ENCODE data around the gene MS4A8.
"Not testable (repeated sequence)": the region's sequence is repeated elsewhere in the genome, so short reads cannot be mapped to it uniquely, and the experiment has no call there.

The MS4A8 gene

DNA sequence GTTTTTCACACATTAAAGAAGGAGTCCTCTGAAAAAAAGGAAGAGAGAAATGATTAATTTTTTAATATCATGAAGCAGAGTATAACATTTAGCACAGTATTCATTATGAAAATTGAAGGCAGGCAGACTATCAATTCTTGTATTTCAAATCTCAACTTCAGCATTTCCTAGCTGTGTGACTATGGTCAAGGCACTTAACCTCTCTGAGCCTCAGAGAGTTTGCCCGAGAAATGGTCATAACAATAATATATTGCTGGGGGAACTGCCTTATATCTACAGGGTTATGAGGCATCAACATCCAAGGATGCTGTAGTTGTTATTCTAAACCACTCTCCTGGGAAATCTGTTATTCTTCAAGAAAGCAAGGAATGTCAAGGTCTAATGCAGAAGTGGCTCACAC is 26.2 kb downstream of the MS4A8 start:
- DNase-seq = no peak

- DNase-seq = no peak
Measured at GRCh38 chr11:60731586-60731985, 32.2 kb downstream of the MS4A8 start.

DNA sequence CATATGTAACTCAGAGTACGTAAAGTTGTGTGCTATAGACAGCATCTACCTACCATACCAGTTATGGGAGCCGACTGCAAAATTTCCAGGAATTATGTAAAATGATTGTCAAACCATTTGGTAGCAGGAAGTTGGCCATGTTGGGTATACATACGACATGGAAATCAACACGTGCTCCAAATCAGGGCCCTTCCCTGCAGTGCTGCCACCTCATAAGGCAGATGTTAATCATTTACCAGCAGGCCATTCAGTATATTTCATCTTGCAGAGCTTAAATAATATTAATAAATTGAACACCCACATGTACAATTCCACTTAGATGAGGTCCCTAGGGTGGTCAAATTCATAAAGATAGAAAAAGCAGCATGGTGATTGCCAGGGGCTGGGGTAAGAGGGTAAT is 34.9 kb downstream of the MS4A8 start:
- no peak for DNase-seq

DNA sequence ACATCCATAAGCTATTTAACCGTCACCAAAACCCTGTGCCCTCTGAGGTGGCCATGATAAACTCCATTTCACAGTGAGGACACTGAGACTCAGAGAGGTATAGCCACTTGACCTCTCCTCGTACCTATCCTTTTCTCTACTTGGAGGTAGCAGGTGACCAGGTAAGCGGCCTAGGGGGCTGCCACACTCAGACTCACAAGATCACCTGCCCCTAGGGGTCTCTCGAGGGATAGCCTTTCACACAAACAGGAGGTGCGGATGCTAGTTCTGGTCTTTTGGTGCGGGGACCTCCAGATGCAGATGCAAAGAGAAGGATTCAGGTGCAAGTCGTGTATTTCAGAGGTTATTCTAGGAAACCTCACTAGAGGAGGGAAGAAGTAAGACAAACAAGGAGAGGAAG is 39.7 kb downstream of the MS4A8 start:
- DNase-seq = no peak

GRCh38 chr11:60740573-60740972 is 41.2 kb downstream of the MS4A8 start:
- DNase-seq = no peak

- no peak for DNase-seq
Measured at GRCh38 chr11:60741421-60741820, 42.0 kb downstream of the MS4A8 start.

- no peak for DNase-seq
Measured at GRCh38 chr11:60743058-60743457, 43.6 kb downstream of the MS4A8 start.

DNA sequence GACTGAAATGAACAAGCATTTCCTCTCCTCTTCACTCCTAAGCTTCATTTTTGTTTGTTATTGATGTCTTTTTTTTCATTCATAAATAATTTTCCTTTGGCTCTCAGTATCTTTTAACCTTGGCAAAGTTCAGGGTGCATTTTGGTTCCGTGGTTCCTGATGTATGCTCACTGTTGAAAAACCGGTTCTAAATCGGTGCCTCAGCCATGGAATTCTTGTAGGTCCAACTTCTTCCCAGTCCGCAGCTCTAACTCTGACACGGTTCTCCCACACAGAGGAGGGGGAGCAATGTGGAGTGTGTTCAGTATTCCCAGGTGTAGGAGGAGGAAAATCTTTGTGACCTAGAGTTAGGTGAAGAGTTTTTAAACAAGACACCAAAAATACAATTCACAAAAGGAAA is 44.7 kb downstream of the MS4A8 start:
- no peak for DNase-seq

DNA sequence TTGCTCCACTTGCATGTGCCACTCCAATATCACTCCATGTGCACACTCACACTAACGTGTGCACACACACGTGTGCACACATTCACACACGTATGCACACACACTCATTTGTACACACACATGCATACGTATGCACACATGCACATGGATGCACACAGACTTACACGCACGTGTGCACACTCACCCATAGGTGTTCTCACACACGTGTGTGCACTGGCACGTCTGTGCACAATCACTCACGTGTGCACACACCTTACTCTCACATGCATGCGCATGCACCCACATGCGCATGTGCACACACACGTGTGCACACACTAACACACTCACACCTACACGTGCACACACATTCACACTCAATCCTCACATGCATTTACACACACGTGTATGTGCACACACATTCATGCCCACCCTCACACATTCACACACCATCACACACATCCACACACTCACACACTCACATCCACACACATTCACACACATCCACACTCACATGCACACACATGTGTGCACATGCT is 48.0 kb downstream of the MS4A8 start:
- no peak for DNase-seq

- DNase-seq = no peak
Measured at GRCh38 chr11:60748225-60748624, 48.8 kb downstream of the MS4A8 start.

GRCh38 chr11:60748821-60749220 is 49.4 kb downstream of the MS4A8 start:
- DNase-seq = no peak

DNA sequence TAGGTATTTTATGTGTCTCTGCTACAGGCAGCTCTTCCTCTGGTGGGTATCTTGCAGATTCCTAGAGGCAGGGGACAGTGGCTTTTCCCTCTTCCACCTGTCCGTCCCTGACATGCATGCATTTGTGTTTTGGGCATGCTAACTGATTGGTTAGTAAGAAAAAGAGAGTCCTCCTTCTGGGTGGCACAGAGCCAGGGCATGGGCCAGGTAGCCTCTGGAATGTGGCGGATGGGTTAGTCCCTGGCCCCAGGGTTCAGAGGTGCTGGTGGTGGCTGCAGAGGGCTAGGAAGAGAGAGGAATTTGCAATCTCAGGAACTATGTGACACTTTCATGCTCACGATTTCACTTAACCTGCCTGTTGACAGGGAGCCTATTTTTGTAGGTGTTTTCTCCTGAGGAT is 51.5 kb downstream of the MS4A8 start:
- no peak for DNase-seq

DNA sequence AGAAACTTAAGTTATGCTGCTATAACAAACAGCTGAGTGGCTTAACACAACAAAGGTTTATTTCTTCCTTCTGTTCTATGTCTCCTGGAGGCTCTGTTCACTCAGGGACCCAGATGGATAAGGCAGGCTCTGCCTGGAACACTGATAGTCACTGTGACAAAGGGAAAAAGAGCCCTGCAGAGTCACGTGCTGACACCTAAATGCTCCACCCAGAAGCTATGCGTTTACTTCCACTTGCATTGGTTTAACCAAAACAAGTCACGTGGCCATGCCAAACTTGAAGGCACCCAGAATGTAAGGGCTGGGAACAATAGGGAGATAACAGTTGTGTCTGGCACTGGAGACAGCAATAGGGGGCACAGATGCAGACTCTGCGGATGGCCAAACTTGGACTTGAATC is 53.9 kb downstream of the MS4A8 start:
- DNase-seq = no peak

DNA sequence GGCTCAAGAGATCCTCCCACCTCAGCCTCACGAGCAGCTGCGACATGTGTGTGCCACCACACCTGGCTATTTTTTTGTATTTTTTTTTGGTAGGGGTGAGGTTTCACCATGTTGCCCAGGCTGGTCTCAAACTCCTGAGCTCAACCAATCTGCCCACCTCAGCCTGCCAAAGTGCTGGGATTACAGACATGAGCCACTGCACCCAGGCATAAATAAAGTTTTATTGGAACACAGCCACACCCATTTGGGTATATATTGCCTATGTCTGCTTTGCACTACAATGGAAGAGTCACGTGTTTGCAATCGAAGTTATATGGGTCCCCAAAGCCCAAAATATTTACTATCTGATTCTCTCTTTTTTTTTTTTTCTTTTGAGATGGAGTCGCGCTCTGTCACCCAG is 55.5 kb downstream of the MS4A8 start:
- DNase-seq = no peak

DNA sequence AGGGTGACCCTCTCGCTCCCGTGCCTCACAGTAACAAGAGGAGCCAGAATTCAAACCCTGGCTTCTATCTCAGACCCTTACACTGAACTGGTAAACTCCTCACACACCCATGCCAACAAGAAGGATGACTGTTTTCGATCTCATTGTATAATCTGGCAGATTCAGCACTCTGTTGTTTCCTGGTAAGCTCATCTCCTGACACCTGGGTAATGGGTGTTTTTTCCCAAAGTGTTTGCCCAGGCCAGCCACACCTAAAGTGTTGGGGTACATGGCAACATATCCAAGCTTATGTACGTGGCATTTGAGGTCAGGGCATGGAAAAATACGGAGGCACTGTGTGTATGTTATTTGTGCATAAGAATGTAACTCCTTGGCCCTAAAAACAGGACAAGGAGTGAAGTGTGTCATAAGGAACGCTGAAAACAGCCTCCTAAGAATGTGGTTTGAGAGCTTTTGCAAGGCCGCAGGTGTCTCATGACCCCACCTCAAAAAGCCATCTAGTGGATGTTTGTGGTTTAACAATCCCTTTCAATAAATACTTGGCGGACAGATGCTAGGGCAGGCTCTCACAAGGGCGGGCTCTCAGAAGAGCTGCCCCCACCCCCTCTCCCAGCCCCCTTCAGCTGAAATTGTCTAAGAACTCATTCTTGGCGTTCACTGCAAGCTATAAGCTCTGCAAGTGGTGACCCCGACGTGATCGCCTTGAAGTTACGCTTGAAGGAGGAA is 57.1 kb downstream of the MS4A8 start, which contains the start of gene MS4A15:
Gene MS4A15, plus strand, starts transcription at position 561 of the 726 bp plus-strand sequence. CDS start 6,867 bp downstream, outside the sequence.
- no peak for DNase-seq

- no peak for DNase-seq
Measured at GRCh38 chr11:60757231-60757800, 57.9 kb downstream of the MS4A8 start.

DNA sequence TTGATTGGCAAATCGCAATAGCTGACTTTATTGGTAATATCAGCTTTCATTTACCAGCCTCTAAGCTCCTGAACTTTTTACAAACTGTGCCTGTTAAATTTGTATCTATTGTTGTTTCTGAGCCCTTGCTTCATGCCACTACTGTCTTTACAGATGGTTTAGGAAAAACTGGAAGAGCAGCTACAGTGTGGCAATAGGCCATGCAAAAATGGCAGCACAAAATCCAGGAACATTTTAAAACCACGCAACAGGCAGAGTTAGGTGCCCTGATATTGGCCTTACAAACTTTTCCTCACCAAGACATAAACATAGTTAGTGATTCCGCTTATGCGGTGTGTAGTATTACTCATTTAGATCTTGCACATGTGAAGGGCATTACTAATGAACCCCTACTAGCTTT is 59.3 kb downstream of the MS4A8 start:
- not testable (repeated sequence) for DNase-seq

DNA sequence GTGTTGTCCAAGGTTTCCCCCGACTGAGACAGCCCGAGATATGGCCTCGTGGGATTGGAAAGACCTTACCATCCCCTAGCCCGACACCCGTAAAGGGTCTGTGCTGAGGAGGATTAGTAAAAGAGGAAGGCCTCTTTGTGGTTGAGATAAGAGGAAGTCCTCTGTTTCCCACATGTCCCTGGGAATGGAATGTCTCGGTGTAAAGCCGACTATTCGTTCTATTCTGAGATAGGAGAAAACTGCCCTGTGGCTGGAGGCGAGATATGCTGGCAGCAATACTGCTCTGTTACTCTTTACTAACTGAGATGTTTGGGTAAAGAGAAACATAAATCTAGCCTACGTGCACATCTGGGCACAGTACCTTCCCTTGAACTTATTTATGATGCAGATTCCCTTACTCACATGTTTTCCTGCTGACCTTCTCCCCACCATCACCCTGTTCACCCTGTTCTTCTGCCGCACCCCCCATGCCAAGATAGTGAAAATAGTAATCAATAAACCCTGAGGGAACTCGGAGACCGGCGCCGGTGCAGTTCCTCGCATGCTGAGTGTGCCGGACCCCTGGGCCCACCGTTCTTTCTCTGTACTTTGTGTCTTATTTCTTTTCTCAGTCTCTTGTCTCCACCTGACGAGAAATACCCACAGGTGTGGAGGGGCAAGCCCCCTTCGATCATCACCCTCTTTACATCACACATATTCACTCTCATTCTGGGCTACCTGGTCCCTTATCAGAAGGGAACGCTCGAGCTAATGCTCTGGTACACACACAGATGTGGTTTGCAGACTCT is 60.2 kb downstream of the MS4A8 start:
- not testable (repeated sequence) for DNase-seq

GRCh38 chr11:60761436-60762190 is 62.2 kb downstream of the MS4A8 start:
- DNase-seq = no peak

- no peak for DNase-seq
Measured at GRCh38 chr11:60762851-60763691, 63.7 kb downstream of the MS4A8 start.

DNA sequence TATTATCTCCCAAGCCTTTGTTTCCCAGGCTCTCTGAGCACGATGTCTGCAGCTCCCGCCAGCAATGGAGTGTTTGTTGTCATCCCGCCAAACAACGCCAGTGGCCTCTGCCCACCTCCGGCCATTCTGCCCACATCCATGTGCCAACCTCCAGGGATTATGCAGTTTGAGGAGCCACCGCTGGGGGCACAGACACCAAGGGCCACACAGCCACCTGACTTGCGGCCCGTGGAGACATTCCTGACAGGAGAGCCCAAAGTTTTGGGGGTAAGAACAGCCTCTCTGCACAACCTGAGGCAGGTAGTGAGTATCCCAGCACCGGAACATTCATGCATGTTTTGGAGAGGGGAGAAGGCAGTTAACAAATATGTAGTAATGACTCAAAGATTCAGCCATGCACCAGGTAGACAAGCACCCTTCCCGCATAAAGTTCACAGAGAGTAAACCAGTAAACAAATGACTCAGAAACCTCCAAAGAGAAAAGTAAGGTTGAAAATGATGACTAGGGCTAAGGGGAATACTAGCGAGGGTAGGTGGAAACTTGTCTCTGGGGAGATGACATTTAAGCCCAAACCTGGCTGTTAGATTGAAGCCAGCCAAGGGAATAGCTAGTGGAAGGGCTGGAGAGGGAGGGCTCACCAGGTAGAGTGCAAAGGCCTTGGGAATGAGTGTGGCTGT is 64.4 kb downstream of the MS4A8 start:
- no peak for DNase-seq

Data from fibroblast of skin of right quadriceps (primary cell).